Measurements from ENCODE around the gene INPP5F.

Gene INPP5F, protein sequence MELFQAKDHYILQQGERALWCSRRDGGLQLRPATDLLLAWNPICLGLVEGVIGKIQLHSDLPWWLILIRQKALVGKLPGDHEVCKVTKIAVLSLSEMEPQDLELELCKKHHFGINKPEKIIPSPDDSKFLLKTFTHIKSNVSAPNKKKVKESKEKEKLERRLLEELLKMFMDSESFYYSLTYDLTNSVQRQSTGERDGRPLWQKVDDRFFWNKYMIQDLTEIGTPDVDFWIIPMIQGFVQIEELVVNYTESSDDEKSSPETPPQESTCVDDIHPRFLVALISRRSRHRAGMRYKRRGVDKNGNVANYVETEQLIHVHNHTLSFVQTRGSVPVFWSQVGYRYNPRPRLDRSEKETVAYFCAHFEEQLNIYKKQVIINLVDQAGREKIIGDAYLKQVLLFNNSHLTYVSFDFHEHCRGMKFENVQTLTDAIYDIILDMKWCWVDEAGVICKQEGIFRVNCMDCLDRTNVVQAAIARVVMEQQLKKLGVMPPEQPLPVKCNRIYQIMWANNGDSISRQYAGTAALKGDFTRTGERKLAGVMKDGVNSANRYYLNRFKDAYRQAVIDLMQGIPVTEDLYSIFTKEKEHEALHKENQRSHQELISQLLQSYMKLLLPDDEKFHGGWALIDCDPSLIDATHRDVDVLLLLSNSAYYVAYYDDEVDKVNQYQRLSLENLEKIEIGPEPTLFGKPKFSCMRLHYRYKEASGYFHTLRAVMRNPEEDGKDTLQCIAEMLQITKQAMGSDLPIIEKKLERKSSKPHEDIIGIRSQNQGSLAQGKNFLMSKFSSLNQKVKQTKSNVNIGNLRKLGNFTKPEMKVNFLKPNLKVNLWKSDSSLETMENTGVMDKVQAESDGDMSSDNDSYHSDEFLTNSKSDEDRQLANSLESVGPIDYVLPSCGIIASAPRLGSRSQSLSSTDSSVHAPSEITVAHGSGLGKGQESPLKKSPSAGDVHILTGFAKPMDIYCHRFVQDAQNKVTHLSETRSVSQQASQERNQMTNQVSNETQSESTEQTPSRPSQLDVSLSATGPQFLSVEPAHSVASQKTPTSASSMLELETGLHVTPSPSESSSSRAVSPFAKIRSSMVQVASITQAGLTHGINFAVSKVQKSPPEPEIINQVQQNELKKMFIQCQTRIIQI

DNA sequence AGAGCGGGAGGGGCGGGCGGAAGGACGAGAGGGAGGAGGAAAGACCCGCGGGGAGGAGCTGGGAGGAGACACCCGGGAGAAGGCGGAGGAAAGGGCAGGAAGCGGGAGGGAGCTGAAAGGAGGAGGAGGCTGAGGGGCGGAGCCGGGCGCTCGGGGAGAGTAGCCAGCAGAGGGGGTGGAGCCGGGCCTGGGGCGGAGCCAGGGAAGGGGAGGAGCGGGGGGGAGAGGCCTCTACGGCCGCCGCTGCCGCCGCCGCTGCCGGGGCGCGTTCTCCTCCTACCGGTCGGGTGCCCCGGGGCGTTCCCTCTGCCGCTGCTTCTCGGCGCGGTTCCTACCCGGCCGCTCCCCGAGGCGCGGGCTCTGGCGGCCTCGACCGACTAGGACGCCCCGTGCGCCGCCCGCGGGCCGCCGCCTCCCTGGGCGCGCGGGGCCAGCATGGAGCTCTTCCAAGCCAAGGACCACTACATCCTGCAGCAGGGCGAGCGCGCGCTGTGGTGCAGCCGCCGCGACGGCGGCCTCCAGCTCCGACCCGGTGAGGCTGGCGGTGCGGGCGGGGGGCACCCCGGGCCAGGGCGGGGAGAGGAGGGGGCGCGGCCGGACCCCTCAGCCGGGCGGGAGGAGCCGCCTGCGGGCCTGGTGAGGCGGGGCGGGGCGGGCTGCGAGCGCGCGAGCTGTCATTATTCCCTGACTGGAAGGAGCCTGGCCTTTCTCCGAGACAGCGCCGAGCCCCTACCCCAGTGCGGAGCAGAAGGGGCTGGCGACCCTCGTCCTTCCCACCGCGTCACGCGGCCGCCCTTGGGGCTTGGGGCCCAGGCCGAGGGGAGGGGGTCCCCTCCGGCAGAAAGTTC, at the start of gene INPP5F:
Gene INPP5F, plus strand, starts transcription at position 223 of the 848 bp plus-strand sequence. Its CDS starts 213 bp downstream, at position 436.
- peak; percentile 98 for DNase-seq (ENCODE audit: low read depth)

DNA sequence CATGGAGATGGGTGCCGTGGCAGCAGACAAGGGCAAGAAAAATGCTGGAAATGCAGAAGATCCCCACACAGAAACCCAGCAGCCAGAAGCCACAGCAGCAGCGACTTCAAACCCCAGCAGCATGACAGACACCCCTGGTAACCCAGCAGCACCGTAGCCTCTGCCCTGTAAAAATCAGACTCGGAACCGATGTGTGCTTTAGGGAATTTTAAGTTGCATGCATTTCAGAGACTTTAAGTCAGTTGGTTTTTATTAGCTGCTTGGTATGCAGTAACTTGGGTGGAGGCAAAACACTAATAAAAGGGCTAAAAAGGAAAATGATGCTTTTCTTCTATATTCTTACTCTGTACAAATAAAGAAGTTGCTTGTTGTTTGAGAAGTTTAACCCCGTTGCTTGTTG, 48.7 kb upstream of the INPP5F start:
- no peak for DNase-seq (ENCODE audit: low read depth)

DNA sequence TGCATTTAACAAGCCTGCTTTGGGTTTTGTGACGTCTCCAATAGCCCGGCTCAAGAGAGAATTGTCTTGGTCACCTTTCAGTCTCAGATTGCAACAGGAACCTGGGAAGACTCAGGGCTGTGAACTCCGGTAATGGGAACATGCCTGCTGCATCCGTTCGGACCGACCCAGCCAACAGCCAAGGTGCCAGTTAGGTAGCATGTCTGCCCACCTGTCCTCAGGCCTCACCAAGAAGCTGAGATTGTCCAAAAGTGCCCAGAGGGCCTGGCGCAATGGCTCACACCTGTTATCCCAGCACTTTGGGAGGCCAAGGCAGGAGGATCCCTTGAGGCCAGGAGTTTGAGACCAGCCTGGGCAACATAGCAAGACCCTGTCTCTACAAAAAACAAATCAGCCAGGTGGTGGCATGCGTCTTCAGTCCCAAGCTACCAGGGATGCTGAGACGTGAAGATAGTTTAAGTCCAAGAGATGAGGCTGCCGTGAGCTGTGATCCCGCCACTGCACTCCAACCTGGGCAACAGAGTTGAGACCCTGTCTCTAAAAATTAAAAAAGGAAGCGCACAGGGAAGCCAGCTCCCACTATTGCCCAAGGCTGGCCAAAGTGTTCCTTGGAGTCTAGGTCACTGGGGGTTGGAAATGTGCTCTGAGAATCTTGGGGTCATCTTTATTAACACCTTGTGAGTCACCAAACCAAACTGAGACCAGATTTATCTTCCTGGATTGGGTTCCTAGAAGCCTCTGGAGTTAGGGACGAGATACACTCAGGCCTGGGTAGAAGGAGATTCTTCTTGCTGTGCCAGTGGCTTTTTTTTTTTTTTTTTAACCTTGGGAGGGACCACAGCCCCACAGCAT, 47.7 kb upstream of the INPP5F start:
- DNase-seq (ENCODE audit: low read depth) = no peak

DNA sequence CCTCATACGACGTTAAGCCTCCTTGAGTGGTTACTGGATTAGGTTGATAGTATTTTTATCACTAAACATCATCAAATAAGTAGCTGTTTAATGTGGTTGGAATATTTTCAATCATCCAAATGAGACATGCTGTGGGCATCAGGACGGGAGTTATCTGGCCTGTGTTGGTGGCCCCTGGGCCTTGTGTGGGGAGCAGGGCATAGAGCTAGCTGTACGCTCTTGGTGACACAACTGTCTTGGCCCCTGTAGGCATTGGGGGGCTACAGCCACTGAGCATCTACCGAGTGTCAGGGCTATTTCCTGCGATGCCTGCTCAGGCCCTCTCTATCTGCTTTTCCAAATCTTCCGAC, 46.4 kb upstream of the INPP5F start:
- DNase-seq (ENCODE audit: low read depth) = no peak

DNA sequence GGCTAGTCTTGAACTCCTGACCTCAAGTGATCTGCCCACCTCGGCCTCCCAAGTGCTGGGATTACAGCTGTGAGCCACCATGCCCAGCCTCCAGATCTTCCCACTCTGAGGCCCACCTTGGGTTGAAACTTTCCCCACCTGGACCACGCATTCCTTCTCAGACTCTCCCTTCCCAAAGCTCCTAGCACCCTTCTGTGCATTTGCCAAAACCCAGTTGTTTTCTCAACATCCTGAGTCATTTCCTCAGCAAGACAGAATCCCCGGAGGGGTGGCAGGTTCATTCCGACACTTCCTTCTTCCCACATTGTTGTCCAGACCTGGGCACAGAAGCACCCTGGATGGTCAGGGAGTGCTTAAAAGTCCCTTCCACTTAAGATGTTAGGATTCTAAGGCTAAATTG, 45.8 kb upstream of the INPP5F start:
- DNase-seq (ENCODE audit: low read depth) = no peak

DNA sequence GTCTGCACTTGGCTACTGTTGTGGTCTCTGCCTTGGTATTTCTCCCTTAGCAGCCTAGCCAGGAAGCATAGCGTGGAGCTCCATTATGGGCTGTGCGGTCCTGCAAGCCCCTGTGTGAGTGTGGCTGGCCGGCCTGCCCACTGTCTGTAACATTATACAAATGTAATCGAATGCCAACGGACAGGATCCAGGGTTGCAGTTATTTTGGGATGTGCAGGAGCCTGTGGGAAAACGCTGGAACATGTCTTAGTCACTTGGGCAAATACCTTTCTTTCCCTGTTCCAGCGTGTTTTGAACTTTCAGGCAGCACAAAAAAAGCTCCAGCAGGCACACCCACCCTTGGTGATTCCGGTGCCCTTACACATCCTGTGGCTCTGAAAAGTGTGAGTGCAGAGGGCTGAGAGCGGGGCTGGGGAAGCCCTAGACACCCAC, 45.2 kb upstream of the INPP5F start:
- DNase-seq (ENCODE audit: low read depth) = no peak

DNA sequence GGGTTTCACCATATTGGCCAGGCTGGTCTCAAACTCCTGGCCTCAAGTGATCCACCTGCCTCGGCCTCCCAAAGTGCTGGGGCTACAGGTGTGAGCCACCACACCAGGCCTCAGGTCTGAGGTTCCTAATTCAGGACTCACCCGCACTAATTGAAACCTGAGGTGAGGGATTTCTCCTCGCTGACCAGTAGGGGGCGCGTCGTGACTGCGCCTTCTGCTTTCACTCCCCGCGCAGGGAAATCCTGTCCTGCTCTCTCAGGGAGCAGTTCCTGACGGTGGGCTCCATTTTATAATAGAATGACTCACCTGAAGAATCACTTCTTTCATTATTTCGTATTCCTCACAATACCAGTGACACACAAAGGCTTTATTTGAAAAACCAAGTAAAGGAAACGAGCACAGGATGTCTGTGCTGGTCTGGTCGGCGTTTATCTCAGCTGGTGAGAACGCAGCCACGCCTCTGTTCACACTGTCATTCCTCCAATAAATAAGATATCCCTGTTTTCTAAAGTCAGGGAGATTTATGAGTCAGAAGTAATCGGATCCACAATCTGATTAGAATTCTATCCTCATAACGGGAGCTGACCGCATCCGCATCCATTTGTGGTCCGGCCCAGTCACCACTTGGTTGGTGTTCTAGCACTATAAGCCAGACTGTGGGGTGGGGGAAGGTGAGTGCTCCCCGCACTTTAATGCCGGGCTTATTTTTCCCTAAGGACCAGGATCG, 39.2 kb upstream of the INPP5F start:
- peak; percentile 69 for DNase-seq (ENCODE audit: low read depth)

DNA sequence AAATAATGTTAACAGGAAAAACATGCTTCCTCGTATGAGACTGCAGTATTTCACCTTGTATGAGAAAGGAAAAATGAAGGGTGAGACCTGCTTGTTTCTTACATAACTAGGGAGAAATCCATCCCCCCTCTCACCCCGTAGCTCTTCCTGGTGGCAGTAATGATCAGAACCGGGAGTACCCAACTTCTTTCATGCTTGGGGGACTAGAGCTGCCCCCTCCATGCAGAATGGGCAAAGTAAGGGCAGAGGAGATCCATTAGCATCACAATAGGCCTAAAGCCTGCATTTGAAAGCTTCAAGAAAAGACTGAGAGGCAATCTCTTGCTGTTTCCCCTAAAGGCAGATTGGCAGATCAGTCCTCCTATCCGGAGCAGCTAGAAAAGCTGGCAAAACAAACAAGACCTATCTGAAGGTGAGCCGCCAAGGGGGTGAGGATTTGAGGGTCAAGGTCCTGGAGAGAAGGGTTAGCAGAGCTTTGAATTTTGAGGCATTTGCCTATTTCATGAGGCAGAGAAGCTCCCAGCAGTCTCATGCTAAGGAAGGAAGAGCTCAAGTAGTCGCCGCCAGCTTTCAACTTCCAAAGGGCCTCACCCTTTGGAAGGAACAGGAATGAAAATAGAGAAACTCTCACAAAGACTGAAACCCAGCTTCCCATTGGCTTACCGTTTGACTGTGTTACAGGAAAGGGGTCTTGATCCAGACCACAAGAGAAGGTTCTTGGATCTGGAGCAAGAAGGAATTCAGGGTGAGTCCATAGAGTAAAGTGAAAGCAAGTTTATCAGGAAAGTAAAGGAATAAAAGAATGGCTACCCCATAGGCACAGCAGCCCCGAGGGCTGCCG, 38.4 kb upstream of the INPP5F start:
- no peak for DNase-seq (ENCODE audit: low read depth)

DNA sequence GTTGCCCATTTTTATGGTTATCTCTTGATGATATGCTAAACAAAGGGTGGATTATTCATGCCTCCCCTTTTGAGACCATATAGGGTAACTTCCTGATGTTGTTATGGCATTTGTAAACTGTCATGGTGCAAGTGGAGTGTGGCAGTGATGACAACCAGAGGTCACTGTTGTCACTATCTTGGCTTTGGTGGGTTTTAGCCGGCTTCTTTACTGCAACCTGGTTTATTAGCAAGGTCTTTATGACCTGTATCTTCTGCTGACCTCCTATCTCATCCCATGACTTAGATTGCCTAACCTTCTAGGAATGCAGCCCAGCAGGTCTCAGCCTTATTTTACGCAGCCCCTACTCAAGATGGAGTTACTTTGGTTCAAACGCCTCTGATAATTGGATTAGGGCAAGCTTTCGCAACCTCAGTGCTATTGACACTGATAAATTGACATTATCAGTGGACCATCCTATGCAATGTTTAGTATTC, 37.8 kb upstream of the INPP5F start:
- no peak for DNase-seq (ENCODE audit: low read depth)

DNA sequence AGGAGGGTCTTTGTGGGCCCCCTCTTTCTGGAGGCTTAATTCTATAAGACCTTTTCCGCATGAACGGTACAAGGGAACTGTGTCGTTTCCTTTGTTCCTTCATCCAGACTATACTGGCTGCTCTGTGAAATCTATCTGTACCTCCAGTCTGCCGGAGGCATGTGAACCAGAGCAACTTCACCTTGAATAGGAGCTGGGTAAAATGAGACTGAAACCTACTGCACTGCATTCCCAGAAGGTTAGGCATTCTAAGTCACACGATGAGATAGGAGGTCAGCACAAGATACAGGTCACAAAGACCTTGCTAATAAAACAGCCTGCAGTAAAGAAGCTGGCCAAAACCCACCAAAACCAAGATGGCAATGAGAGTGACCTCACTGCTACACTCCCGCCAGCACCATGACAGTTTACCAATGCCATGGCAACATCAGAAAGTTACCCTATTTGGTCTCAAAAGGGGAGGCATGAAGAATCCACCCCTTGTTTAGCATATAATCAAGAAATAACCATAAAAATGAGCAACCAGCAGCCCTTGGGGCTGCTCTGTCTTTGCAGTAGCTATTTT, 36.8 kb upstream of the INPP5F start:
- no peak for DNase-seq (ENCODE audit: low read depth)

DNA sequence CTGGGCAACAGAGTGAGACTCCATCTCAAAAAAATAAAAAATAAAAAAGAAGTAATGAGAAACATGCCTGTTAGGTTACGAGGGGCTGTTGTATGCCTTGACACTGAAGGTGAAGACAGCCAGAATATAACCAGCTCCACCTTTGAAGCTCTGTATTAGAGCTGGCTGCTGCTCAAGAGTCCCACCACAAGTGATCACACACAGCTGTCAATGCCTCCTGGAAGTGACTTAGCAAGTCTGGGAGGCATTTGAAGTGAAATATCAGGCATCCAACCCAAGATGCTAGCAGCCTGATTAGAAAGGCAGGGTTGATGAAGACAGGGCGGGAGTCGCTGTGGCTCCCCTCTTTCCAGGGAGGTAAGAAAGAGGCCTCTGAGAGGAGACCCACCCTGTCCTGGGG, 34.1 kb upstream of the INPP5F start:
- no peak for DNase-seq (ENCODE audit: low read depth)

DNA sequence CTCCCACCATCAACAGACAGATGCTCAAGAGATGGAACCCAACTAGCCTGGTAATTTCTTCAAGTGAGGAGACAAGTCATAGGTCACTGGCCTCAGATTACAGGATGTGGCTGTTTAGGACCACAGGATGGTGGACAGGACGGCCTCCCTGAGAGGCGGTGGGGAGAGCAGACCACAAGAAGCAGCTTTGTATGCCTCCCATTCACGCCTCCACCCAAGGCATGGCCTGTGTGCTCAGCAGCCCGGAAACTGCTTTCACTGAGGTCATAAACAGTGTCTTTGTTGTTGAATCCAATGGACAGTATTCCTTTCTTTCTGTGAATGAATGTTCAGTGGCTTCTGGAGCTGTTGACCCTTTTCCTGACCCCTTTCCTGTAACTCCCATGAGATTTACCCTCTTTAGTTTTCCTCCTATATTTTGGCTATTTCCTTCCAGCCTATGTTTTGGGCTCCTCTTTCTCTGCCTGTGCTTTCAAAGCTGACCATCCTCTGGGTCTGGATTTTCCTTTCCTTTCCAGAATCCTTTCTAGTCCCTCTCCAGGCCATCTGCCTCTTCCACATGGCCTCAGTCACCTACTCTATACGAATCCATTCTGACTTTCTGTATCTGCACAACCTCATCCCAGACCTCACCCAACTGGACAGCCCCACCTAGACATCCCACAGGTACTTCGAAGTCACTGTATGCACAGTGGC, 32.4 kb upstream of the INPP5F start:
- no peak for DNase-seq (ENCODE audit: low read depth)

DNA sequence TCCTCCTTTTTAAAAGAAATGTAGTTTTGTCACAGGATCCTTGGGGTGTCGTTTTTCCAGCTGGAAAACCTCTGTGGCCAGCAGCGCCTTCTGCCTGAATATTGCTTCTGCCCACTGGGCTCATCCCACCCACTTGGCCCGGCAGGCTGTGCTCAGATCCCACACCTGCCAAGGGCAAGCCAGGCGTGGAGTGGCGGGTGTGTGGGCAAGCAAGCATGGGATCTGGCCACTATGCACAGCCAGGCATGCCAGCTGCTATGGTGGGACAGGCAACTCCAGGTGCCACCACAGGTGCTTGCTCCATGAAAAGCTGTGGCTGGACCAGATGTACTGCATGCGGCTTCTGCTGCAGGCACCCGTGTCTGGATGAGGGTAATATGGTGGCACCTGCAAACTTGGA, 31.2 kb upstream of the INPP5F start:
- DNase-seq (ENCODE audit: low read depth) = no peak

DNA sequence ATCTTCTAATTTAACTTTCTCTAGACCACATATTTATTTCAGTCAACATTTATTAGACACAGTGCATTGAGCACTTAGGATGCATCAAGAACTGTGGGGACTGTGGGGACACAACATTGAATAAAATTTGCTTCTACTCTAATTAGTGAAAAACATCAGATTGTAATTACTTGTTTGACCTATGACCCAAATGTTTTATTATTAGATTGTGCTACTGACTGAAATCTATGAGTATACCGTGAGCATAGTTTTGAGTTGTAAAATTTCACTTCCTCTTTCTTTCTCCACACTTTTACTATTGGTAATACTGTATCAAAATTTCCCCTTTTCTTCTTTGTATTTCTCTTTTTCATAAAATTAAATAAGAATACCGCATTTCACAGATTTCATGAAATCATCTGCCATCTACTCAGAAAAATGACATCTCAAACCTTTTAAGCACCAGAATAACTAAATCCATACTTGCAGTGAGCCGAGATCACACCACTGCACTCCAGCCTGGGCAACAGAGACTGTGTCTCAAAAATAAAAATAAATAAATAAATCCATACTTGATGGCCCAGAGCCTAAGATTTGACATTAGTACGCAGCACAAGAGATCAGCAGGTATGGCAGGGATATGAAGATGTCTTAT, 25.4 kb upstream of the INPP5F start:
- no peak for DNase-seq (ENCODE audit: low read depth)

DNA sequence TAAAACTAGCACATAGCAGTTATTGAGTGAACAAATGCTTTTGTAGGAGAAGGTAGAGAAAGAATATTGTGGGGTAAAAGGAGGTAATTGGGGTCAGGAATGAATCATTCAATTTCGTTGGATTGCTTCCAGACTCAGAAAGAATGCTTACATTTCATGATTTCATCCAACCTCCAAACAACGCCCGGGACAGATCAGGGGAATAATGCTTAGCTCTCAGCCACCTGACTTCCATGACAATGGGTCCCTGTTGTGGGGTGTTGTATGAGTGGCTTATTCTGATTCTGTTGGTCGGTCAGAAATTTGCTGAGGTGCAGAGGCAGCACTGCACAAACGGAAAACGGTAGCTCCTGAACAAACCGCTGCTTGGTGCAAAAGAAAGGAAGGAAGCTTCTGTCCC, 24.0 kb upstream of the INPP5F start:
- no peak for DNase-seq (ENCODE audit: low read depth)

DNA sequence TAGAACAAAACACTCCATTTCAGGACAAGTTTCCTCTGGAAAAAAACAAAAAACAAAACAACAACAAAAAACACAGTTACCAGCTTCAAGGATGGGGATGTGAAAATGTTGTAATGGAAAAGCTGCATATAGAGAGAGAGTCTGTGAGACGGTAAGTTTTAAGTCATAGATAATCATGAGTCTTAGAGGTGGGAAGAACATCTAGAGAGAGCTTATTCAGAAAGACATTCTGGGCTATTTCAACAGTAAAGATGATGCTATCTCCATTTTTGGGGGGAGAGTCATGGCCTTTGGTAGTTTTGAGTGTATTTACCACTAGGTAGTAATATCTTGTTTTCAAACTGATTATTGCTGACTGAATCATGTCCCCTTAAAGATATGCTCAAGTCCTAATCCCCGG, 23.3 kb upstream of the INPP5F start:
- no peak for DNase-seq (ENCODE audit: low read depth)

DNA sequence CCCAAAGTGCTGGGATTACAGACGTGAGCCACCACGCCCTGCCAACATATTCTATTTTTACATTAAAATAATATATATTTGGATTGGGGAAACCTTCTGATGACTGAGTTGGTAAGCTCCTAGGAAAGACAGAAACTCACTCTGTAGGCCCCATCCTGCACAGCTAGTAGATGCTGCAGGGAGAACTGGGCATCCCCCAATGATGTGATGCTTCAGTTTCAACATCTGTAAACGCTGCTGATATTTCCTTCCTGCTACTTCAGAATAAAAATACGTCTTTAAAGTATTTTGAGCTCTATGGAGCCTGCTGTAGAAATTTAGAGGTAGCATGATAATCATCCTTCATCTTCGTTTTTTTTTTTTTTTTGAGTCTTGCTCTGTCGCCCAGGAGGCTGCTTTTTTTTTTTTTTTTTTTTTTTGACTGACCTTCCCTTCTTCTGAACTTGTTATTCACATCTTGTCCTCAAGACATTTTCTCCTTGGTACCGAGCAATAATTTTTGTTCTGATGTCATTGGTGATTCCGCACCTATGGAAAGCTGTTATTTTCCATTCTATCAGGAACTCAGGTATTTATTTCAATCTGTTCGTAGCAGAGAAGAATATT, 21.8 kb upstream of the INPP5F start:
- DNase-seq (ENCODE audit: low read depth) = no peak

All from activated gamma-delta T cell treated with anti-CD3 and anti-CD28 coated beads, Interleukin-2, amount 50 U/mL, for 16 hours (primary cell).